Neural cell (in vitro differentiated cells): ENCODE data around the gene TFPT.

Experiments
- CTCF ChIP-seq: fragments of 450-650 bp; IDR thresholded peaks from 2 replicates; pipeline ENCODE4 v1.5.1; 2014; ENCODE audit warnings: antibody characterized with exemption, mild to moderate bottlenecking, moderate library complexity; ENCODE audit not compliant: poor library complexity, severe bottlenecking
- EP300 ChIP-seq: fragments of 450-650 bp; conservative IDR thresholded peaks from 2 replicates; pipeline ENCODE4 v1.6.1; 2014; ENCODE audit warnings: antibody characterized with exemption, mild to moderate bottlenecking, moderate library complexity; ENCODE audit not compliant: poor library complexity, severe bottlenecking
- EZH2 ChIP-seq: fragments of 200-600, 300-800 bp; shearing (Covaris generic), sonication (generic); IDR thresholded peaks from 2 replicates; pipeline ENCODE4 v1.6.1; 2014; ENCODE audit warnings: antibody characterized with exemption, low read length, borderline replicate concordance, mild to moderate bottlenecking; ENCODE audit not compliant: insufficient read depth, poor library complexity, severe bottlenecking
- POLR2AphosphoS5 ChIP-seq: IDR thresholded peaks from 2 replicates; pipeline ENCODE4 v1.6.1; 2012
- SMC3 ChIP-seq: fragments of 450-650 bp; conservative IDR thresholded peaks from 2 replicates; pipeline ENCODE4 v1.6.1; 2014; ENCODE audit warnings: antibody characterized with exemption, mild to moderate bottlenecking, moderate library complexity; ENCODE audit not compliant: poor library complexity
- TAF1 ChIP-seq: IDR thresholded peaks from 2 replicates; pipeline ENCODE4 v1.6.1; 2012; ENCODE audit warnings: low read depth
- TF ChIP-seq, protein P1 (sequence below): IDR thresholded peaks from 2 replicates; pipeline ENCODE4 v1.6.1; 2012; ENCODE audit warnings: borderline replicate concordance

DNA sequence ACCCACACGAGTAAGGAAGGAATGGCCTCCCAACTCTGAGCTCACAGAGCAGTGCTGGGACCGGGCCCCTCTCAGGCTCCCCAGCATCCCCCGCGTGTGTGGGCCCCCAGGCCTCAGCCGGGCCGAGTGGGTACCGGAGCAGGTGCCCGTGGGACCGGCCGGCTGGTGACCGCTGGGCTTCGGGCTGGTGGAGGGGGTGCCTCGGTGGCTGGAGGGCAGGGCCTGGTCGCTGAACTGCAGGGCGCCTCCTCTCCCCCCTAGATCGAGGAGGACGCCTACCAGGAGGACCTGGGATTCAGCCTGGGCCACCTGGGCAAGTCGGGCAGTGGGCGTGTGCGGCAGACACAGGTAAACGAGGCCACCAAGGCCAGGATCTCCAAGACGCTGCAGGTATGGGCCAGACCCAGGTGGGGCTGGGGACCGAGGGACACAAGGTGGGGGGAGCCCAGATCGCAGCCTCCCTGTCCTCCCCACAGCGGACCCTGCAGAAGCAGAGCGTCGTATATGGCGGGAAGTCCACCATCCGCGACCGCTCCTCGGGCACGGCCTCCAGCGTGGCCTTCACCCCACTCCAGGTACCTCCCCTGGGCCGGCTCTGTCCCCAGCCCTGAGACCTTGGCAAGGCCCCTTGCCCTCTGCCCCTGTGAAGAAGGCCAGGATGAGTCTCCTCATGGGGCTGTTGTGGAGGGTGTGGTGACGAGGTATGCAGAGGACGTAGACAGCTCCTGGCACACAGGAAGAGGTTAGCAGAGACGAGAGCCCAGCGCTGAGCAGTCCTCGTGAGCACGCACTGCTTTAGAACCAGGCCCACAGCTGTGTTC, 13.5 kb upstream of the TFPT start:
- TF ChIP-seq CTCF: no peak
- TF ChIP-seq EZH2: no peak
- no peak for TF ChIP-seq POLR2AphosphoS5
- TF ChIP-seq EP300: no peak
- no peak for TF ChIP-seq SMC3
- no peak for TF ChIP-seq TAF1
- TF ChIP-seq, protein P1, sequence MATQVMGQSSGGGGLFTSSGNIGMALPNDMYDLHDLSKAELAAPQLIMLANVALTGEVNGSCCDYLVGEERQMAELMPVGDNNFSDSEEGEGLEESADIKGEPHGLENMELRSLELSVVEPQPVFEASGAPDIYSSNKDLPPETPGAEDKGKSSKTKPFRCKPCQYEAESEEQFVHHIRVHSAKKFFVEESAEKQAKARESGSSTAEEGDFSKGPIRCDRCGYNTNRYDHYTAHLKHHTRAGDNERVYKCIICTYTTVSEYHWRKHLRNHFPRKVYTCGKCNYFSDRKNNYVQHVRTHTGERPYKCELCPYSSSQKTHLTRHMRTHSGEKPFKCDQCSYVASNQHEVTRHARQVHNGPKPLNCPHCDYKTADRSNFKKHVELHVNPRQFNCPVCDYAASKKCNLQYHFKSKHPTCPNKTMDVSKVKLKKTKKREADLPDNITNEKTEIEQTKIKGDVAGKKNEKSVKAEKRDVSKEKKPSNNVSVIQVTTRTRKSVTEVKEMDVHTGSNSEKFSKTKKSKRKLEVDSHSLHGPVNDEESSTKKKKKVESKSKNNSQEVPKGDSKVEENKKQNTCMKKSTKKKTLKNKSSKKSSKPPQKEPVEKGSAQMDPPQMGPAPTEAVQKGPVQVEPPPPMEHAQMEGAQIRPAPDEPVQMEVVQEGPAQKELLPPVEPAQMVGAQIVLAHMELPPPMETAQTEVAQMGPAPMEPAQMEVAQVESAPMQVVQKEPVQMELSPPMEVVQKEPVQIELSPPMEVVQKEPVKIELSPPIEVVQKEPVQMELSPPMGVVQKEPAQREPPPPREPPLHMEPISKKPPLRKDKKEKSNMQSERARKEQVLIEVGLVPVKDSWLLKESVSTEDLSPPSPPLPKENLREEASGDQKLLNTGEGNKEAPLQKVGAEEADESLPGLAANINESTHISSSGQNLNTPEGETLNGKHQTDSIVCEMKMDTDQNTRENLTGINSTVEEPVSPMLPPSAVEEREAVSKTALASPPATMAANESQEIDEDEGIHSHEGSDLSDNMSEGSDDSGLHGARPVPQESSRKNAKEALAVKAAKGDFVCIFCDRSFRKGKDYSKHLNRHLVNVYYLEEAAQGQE: no peak
